ENCODE data around the gene MVB12B. TPM values are rescaled to one million over a fixed set of nuclear protein-coding genes. Genes with fewer than 3 reads are reported as not detected.

MVB12B gene
- total RNA-seq, 1 experiment from 2014 or later: not detected

- no peak overlapping the region for H3K27ac ChIP-seq (ENCODE audit: low read length)
- H3K4me1 ChIP-seq (ENCODE audit: low read length): no peaks in the 10 kb centered on the region
- no peaks in the 10 kb centered on the region for H3K9me3 ChIP-seq (ENCODE audit: low read length)
- H2AFZ ChIP-seq (ENCODE audit: low read length): no peak overlapping the region
- H3K27me3 ChIP-seq (ENCODE audit: low read length): no peaks in the 10 kb centered on the region
- no peak overlapping the region for H3K9ac ChIP-seq (ENCODE audit: low read length)
- no peaks in the 10 kb centered on the region for H3K9me2 ChIP-seq (replicated peaks; ENCODE audit: insufficient read depth, low read length)
- no peaks in the 10 kb centered on the region for H3K79me2 ChIP-seq (ENCODE audit: low read length)
- no peaks in the 10 kb centered on the region for H4K20me1 ChIP-seq (ENCODE audit: insufficient read depth, low read depth, low read length)
- no peak overlapping the region for H3K4me3 ChIP-seq (ENCODE audit: low read length)
- H3K4me2 ChIP-seq (ENCODE audit: low read depth, low read length, poor library complexity, severe bottlenecking): no peak overlapping the region
- no peaks in the 10 kb centered on the region for H3K36me3 ChIP-seq (ENCODE audit: insufficient read depth, low read length)
- peak; percentile 53 for DNase-seq
Observed at GRCh38 chr9:126386088-126386487, 59.5 kb downstream of the MVB12B start.

DNA sequence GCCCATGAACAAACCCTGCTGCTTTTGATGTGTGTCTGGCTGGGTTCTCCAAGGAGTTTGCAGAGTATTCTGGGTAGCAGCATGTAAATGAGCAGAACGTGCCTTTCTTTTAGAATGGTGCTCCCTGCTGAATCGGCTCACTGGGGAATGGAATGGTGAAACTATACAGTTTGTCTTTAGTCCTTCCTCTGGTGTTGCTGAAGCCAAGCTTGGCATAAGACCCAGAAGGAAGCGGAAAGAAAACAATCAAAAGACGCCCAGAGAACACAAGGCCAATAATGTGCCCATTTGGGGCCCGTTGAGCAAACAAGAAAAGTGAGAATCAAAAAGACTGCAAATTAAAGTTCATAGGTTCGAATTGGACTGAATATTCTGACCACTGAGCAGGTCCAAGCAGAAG lies 60.1 kb downstream of the MVB12B start:
- no peak overlapping the region for H3K4me2 ChIP-seq (ENCODE audit: low read depth, low read length, poor library complexity, severe bottlenecking)
- no peak overlapping the region for H3K27ac ChIP-seq (ENCODE audit: low read length)
- H3K36me3 ChIP-seq (ENCODE audit: insufficient read depth, low read length): no peaks in the 10 kb centered on the region
- H3K9ac ChIP-seq (ENCODE audit: low read length): no peak overlapping the region
- no peak overlapping the region for H3K4me3 ChIP-seq (ENCODE audit: low read length)
- H4K20me1 ChIP-seq (ENCODE audit: insufficient read depth, low read depth, low read length): no peaks in the 10 kb centered on the region
- no peaks in the 10 kb centered on the region for H3K79me2 ChIP-seq (ENCODE audit: low read length)
- H3K27me3 ChIP-seq (ENCODE audit: low read length): no peaks in the 10 kb centered on the region
- H2AFZ ChIP-seq (ENCODE audit: low read length): no peak overlapping the region
- no peaks in the 10 kb centered on the region for H3K4me1 ChIP-seq (ENCODE audit: low read length)
- DNase-seq: no peak
- no peaks in the 10 kb centered on the region for H3K9me2 ChIP-seq (replicated peaks; ENCODE audit: insufficient read depth, low read length)
- no peaks in the 10 kb centered on the region for H3K9me3 ChIP-seq (ENCODE audit: low read length)

GRCh38 chr9:126388964-126389708 lies 62.5 kb downstream of the MVB12B start:
- H3K4me1 ChIP-seq (ENCODE audit: low read length): no peaks in the 10 kb centered on the region
- H3K27ac ChIP-seq (ENCODE audit: low read length): no peak overlapping the region
- DNase-seq: no peak
- H3K4me2 ChIP-seq (ENCODE audit: low read depth, low read length, poor library complexity, severe bottlenecking): no peak overlapping the region
- H3K27me3 ChIP-seq (ENCODE audit: low read length): no peaks in the 10 kb centered on the region
- no peaks in the 10 kb centered on the region for H3K9me3 ChIP-seq (ENCODE audit: low read length)
- no peaks in the 10 kb centered on the region for H4K20me1 ChIP-seq (ENCODE audit: insufficient read depth, low read depth, low read length)
- H3K9ac ChIP-seq (ENCODE audit: low read length): no peak overlapping the region
- no peaks in the 10 kb centered on the region for H3K36me3 ChIP-seq (ENCODE audit: insufficient read depth, low read length)
- H3K4me3 ChIP-seq (ENCODE audit: low read length): no peak overlapping the region
- H2AFZ ChIP-seq (ENCODE audit: low read length): no peak overlapping the region
- H3K79me2 ChIP-seq (ENCODE audit: low read length): no peaks in the 10 kb centered on the region
- no peaks in the 10 kb centered on the region for H3K9me2 ChIP-seq (replicated peaks; ENCODE audit: insufficient read depth, low read length)

DNA sequence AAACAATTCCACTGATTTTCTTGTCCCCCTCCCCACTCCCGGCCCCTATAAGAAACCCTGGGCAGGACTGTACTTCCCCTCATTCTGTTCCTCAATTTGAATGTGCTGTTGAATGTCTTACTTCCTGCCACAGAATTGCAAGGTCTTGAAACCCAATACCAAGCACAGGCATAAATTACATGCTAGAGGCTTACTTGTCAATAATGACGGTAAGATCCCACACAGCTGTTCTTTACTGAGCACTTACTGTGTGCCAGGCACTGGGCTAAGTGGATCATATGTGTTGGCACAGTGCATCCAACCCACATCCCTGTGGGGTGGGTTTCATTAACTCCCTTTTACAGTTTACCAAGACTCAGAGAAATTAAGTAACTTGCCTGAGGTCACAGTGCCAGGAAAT lies 63.4 kb downstream of the MVB12B start:
- no peaks in the 10 kb centered on the region for H4K20me1 ChIP-seq (ENCODE audit: insufficient read depth, low read depth, low read length)
- no peaks in the 10 kb centered on the region for H3K4me1 ChIP-seq (ENCODE audit: low read length)
- H3K27me3 ChIP-seq (ENCODE audit: low read length): no peaks in the 10 kb centered on the region
- no peak overlapping the region for H3K27ac ChIP-seq (ENCODE audit: low read length)
- no peaks in the 10 kb centered on the region for H3K36me3 ChIP-seq (ENCODE audit: insufficient read depth, low read length)
- no peak overlapping the region for H3K4me2 ChIP-seq (ENCODE audit: low read depth, low read length, poor library complexity, severe bottlenecking)
- no peak overlapping the region for H2AFZ ChIP-seq (ENCODE audit: low read length)
- no peaks in the 10 kb centered on the region for H3K9me3 ChIP-seq (ENCODE audit: low read length)
- H3K9me2 ChIP-seq (replicated peaks; ENCODE audit: insufficient read depth, low read length): no peaks in the 10 kb centered on the region
- H3K79me2 ChIP-seq (ENCODE audit: low read length): no peaks in the 10 kb centered on the region
- no peak overlapping the region for H3K9ac ChIP-seq (ENCODE audit: low read length)
- H3K4me3 ChIP-seq (ENCODE audit: low read length): no peak overlapping the region
- no peak for DNase-seq

GRCh38 chr9:126390923-126391322 lies 64.3 kb downstream of the MVB12B start:
- H4K20me1 ChIP-seq (ENCODE audit: insufficient read depth, low read depth, low read length): no peaks in the 10 kb centered on the region
- no peaks in the 10 kb centered on the region for H3K36me3 ChIP-seq (ENCODE audit: insufficient read depth, low read length)
- no peaks in the 10 kb centered on the region for H3K4me1 ChIP-seq (ENCODE audit: low read length)
- no peaks in the 10 kb centered on the region for H3K9me2 ChIP-seq (replicated peaks; ENCODE audit: insufficient read depth, low read length)
- H3K79me2 ChIP-seq (ENCODE audit: low read length): no peaks in the 10 kb centered on the region
- H2AFZ ChIP-seq (ENCODE audit: low read length): no peak overlapping the region
- H3K4me2 ChIP-seq (ENCODE audit: low read depth, low read length, poor library complexity, severe bottlenecking): no peak overlapping the region
- H3K9ac ChIP-seq (ENCODE audit: low read length): no peak overlapping the region
- DNase-seq: no peak
- no peaks in the 10 kb centered on the region for H3K9me3 ChIP-seq (ENCODE audit: low read length)
- H3K27ac ChIP-seq (ENCODE audit: low read length): no peak overlapping the region
- H3K27me3 ChIP-seq (ENCODE audit: low read length): no peaks in the 10 kb centered on the region
- no peak overlapping the region for H3K4me3 ChIP-seq (ENCODE audit: low read length)

DNA sequence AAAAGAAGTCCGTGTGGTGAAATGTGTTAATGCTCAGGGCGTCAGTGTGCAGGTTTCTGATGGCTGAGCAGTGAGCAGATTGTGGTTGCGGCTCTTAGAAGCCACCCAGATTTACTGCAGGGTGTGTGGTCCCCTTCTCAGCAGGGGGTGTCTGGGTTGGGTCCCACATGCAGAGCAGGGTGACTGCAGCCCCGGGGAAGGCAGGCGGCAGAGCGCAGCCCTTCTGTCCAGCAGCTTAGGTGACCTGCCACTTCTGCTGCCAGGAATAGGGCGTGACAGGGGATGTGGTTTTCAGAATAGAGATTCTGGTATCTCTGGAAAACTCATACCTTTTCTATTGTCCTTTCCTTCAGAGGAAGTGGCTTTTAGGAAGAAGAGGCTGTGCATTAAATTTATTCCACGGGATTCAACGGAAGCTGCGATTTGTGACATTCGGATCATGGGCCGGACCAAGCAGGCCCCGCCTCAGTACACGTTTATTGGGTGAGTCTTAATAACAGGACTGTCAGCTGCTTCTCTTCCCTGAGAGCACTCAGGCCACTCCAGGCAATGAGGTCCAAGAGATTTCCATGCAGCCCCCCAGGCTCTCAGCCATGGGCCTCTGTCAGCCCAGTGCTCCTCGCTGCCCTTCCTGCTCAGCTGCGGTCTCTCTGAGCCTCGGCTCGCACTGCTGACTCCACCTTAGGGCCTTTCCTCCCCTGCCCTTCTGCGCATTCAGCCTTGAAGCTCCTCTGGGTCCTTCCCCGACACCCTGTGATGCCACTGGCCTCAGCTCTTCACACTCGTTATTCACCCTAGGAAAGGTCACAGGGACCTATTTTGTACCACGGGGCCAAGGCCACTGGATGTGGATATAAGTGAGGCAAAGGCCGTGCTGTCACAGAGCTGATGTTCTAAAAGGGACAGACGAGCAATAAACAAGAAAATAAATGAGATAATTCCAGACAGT lies 65.4 kb downstream of the MVB12B start:
- Histone ChIP-seq H2AFZ (ENCODE audit: low read length) (no peak overlapping the region), H3K27ac (ENCODE audit: low read length) (no peak overlapping the region), H3K79me2 (ENCODE audit: low read length) (no peaks in the 10 kb centered on the region), H4K20me1 (ENCODE audit: insufficient read depth, low read depth, low read length) (no peaks in the 10 kb centered on the region), H3K4me1 (ENCODE audit: low read length) (no peaks in the 10 kb centered on the region), H3K4me3 (ENCODE audit: low read length) (no peak overlapping the region), H3K9me3 (ENCODE audit: low read length) (no peaks in the 10 kb centered on the region), H3K9me2 (replicated peaks; ENCODE audit: insufficient read depth, low read length) (no peaks in the 10 kb centered on the region), H3K36me3 (ENCODE audit: insufficient read depth, low read length) (no peaks in the 10 kb centered on the region), H3K27me3 (ENCODE audit: low read length) (no peaks in the 10 kb centered on the region), H3K4me2 (ENCODE audit: low read depth, low read length, poor library complexity, severe bottlenecking) (no peak overlapping the region), H3K9ac (ENCODE audit: low read length) (no peak overlapping the region)
- no peak for DNase-seq

GRCh38 chr9:126392662-126393371 lies 66.2 kb downstream of the MVB12B start:
- Histone ChIP-seq H3K9me2 (replicated peaks; ENCODE audit: insufficient read depth, low read length) (no peaks in the 10 kb centered on the region), H3K27ac (ENCODE audit: low read length) (no peak overlapping the region), H3K4me3 (ENCODE audit: low read length) (no peak overlapping the region), H3K36me3 (ENCODE audit: insufficient read depth, low read length) (no peaks in the 10 kb centered on the region), H4K20me1 (ENCODE audit: insufficient read depth, low read depth, low read length) (no peaks in the 10 kb centered on the region), H3K4me1 (ENCODE audit: low read length) (no peaks in the 10 kb centered on the region), H3K9me3 (ENCODE audit: low read length) (no peaks in the 10 kb centered on the region), H2AFZ (ENCODE audit: low read length) (no peak overlapping the region), H3K79me2 (ENCODE audit: low read length) (no peaks in the 10 kb centered on the region), H3K9ac (ENCODE audit: low read length) (no peak overlapping the region), H3K27me3 (ENCODE audit: low read length) (no peaks in the 10 kb centered on the region), H3K4me2 (ENCODE audit: low read depth, low read length, poor library complexity, severe bottlenecking) (no peak overlapping the region)
- DNase-seq: no peak

GRCh38 chr9:126393876-126394275 lies 67.2 kb downstream of the MVB12B start:
- Histone ChIP-seq H3K9me2 (replicated peaks; ENCODE audit: insufficient read depth, low read length) (no peaks in the 10 kb centered on the region), H3K79me2 (ENCODE audit: low read length) (no peaks in the 10 kb centered on the region), H3K4me3 (ENCODE audit: low read length) (no peak overlapping the region), H3K27me3 (ENCODE audit: low read length) (no peaks in the 10 kb centered on the region), H3K4me2 (ENCODE audit: low read depth, low read length, poor library complexity, severe bottlenecking) (no peak overlapping the region), H3K9ac (ENCODE audit: low read length) (no peak overlapping the region), H3K36me3 (ENCODE audit: insufficient read depth, low read length) (no peaks in the 10 kb centered on the region), H3K4me1 (ENCODE audit: low read length) (no peaks in the 10 kb centered on the region), H3K9me3 (ENCODE audit: low read length) (no peaks in the 10 kb centered on the region), H4K20me1 (ENCODE audit: insufficient read depth, low read depth, low read length) (no peaks in the 10 kb centered on the region; the same call in 1 of the 2 replicates), H3K27ac (ENCODE audit: low read length) (no peak overlapping the region), H2AFZ (ENCODE audit: low read length) (no peak overlapping the region)
- DNase-seq: no peak

Measured in Karpas-422 (cell line).